Aorta (tissue), 5 donors: ENCODE results near the gene LIMCH1. TPM values are rescaled to one million over a fixed set of nuclear protein-coding genes. Genes with fewer than 3 reads are reported as not detected.
"Not testable (repeated sequence)": the region's sequence is repeated elsewhere in the genome, so short reads cannot be mapped to it uniquely, and the experiment has no call there.

Experiments
- ATAC-seq: fragments of 200-7000 bp; cut with Tn5 transposase; one replicate; pipeline ENCODE4 v1.9.1; 2022; ENCODE audit warnings: moderate library complexity; ENCODE audit not compliant: low FRiP score
- DNase-seq, 2 donors: peaks; one replicate each; pipeline ENCODE4 v3.0.0-alpha.2; 2020
- H3K27ac ChIP-seq, 2 donors: one replicate each; pipeline ENCODE4 v1.5.1; 2013; ENCODE audit warnings: low read length in 2 of 2, mild to moderate bottlenecking in 2 of 2, moderate library complexity in 2 of 2, control low read depth in 1 of 2, inconsistent platforms in 1 of 2, low read depth in 1 of 2
- H3K27me3 ChIP-seq, 2 donors: one replicate each; pipeline ENCODE4 v1.6.1; 2013; ENCODE audit warnings: control low read depth in 1 of 2, low read length in 1 of 2, mild to moderate bottlenecking in 1 of 2, moderate library complexity in 1 of 2; ENCODE audit not compliant: insufficient read depth in 2 of 2, control insufficient read depth in 1 of 2
- H3K36me3 ChIP-seq, 2 donors: one replicate each; pipeline ENCODE4 v1.6.1; 2013; ENCODE audit warnings: control low read depth in 1 of 2, low read length in 1 of 2, mild to moderate bottlenecking in 1 of 2; ENCODE audit not compliant: insufficient read depth in 2 of 2, control insufficient read depth in 1 of 2
- H3K4me1 ChIP-seq, 2 donors: one replicate each; pipeline ENCODE4 v1.6.1; 2013; ENCODE audit warnings: low read length in 2 of 2, control low read depth in 1 of 2, mild to moderate bottlenecking in 1 of 2, moderate library complexity in 1 of 2; ENCODE audit not compliant: insufficient read depth in 2 of 2, control insufficient read depth in 1 of 2
- H3K4me3 ChIP-seq, 2 donors: one replicate each; pipeline ENCODE4 v1.5.1; 2013; ENCODE audit warnings: low read length in 2 of 2, control low read depth in 1 of 2, mild to moderate bottlenecking in 1 of 2
- H3K9me3 ChIP-seq: one replicate; pipeline ENCODE4 v1.6.1; 2013; ENCODE audit warnings: mild to moderate bottlenecking, low read length; ENCODE audit not compliant: control insufficient read depth
- WGBS, 2 donors: extraction: QIAGEN DNeasy Blood & Tissue Kit; methylation state at CpG; one replicate each; pipeline ENCODE4 v1.1.7; 2013; 5-methylcytosine and 5-hydroxymethylcytosine counted together
- intact Hi-C, 2 donors: fragments of 100-400 bp; cut with DNase I; formaldehyde crosslinking; loops; one replicate each; pipeline versions ENCODE4 v1.14.2 to v1.15.0; 2022
- polyA plus RNA-seq, 2 donors: library from polyadenylated mRNA; stranded (reverse); fragments of 200-250 nt; gene quantifications; one replicate each; pipeline ENCODE4 v1.2.3, GENCODE V29; 2013
- total RNA-seq, 2 donors: library from RNA; stranded (reverse); fragmentation: NEBNext Ultra II Directional; extraction: Animal tissue kit (Norgen Biotek cat#: 25700); gene quantifications; one replicate each; pipeline ENCODE4 v1.2.1, GENCODE V29; 2021
- donor health status: healthy with polysubstance abuse.
- donor health status: Bipolar disorder and iron deficiency.
- donor health status: DM: no; HTN: no; CAD: no.
- donor health status: DM: no; HTN: no; CAD: no.
- donor health status: DM: yes; HTN: yes; CAD: no.

LIMCH1 gene
- total and polyA plus RNA-seq, 4 donors: 31.7 to 191 (median 109) TPM

- peaks cover 5 to 10% of the 10 kb centered on the region in 2 donors for H3K4me1 ChIP-seq
- ATAC-seq (no peak), DNase-seq (no peak)
- no peaks in the 10 kb centered on the region for H3K9me3 ChIP-seq
- WGBS, 2 donors: 8 to 9% methylated on average over 3 of the region's 3 CpGs
- H3K27ac ChIP-seq: peak overlapping the region; percentile 24 to 76
- H3K36me3 ChIP-seq: peaks cover 3 to 7% of the 10 kb centered on the region in 2 donors
- intact Hi-C loops: no loop called here
- H3K4me3 ChIP-seq: no peak overlapping the region
- H3K27me3 ChIP-seq: no peaks in the 10 kb centered on the region
Observed at GRCh38 chr4:41631523-41631922, 93.6 kb downstream of the LIMCH1 start.

- intact Hi-C loops: no loop called here
- H3K27me3 ChIP-seq: no peaks in the 10 kb centered on the region
- H3K4me3 ChIP-seq: no peak overlapping the region
- no peaks in the 10 kb centered on the region for H3K9me3 ChIP-seq
- peaks cover 3 to 7% of the 10 kb centered on the region in 2 donors for H3K36me3 ChIP-seq
- DNase-seq (no peak), ATAC-seq (no peak)
- H3K4me1 ChIP-seq: peaks cover 4 to 7% of the 10 kb centered on the region in 2 donors
- no peak overlapping the region for H3K27ac ChIP-seq
- WGBS, 2 donors: 57 to 60% methylated on average over 11 of the region's 11 CpGs
Observed at GRCh38 chr4:41632481-41633073, 94.6 kb downstream of the LIMCH1 start.

- ATAC-seq: no peak
- H3K27me3 ChIP-seq: no peaks in the 10 kb centered on the region
- no peak overlapping the region for H3K4me3 ChIP-seq
- H3K36me3 ChIP-seq: peaks cover 3 to 7% of the 10 kb centered on the region in 2 donors
- no peaks in the 10 kb centered on the region for H3K9me3 ChIP-seq
- DNase-seq: no peak
- no peak overlapping the region for H3K27ac ChIP-seq
- 86 to 88% methylated on average over 4 of the region's 4 CpGs for WGBS, 2 donors
- intact Hi-C loops: no loop called here
- H3K4me1 ChIP-seq: peaks cover 4 to 7% of the 10 kb centered on the region in 2 donors
Observed at GRCh38 chr4:41633321-41633720, 95.4 kb downstream of the LIMCH1 start.

GRCh38 chr4:41635441-41635840 is 97.5 kb downstream of the LIMCH1 start:
- ATAC-seq: no peak
- peaks cover 4 to 7% of the 10 kb centered on the region in 2 donors for H3K4me1 ChIP-seq
- WGBS, 2 donors: 96% methylated on average over 3 of the region's 3 CpGs
- no peaks in the 10 kb centered on the region for H3K9me3 ChIP-seq
- H3K4me3 ChIP-seq: no peak overlapping the region
- intact Hi-C loops: no loop called here
- peaks cover 3 to 7% of the 10 kb centered on the region in 2 donors for H3K36me3 ChIP-seq
- H3K27ac ChIP-seq: no peak overlapping the region
- no peaks in the 10 kb centered on the region for H3K27me3 ChIP-seq
- no peak for DNase-seq

GRCh38 chr4:41638203-41638602 is 100.2 kb downstream of the LIMCH1 start:
- ATAC-seq (no peak), DNase-seq (no peak)
- no peaks in the 10 kb centered on the region for H3K9me3 ChIP-seq
- 96 to 97% methylated on average over 3 of the region's 3 CpGs for WGBS, 2 donors
- no peaks in the 10 kb centered on the region for H3K27me3 ChIP-seq
- H3K36me3 ChIP-seq: peaks cover 3 to 7% of the 10 kb centered on the region in 2 donors
- no peak overlapping the region for H3K27ac ChIP-seq
- intact Hi-C loops: no loop called here
- peaks cover 2 to 3% of the 10 kb centered on the region in 2 donors for H3K4me1 ChIP-seq
- H3K4me3 ChIP-seq: no peak overlapping the region

- H3K27me3 ChIP-seq: no peaks in the 10 kb centered on the region
- intact Hi-C loops: no loop called here
- DNase-seq (no peak), ATAC-seq (no peak)
- no peak overlapping the region for H3K27ac ChIP-seq
- no peak overlapping the region for H3K4me3 ChIP-seq
- WGBS, 2 donors: 35 to 53% methylated on average over 4 of the region's 4 CpGs
- H3K4me1 ChIP-seq: peaks cover 2 to 3% of the 10 kb centered on the region in 2 donors
- peaks cover 3 to 6% of the 10 kb centered on the region in 2 donors for H3K36me3 ChIP-seq
- no peaks in the 10 kb centered on the region for H3K9me3 ChIP-seq
Observed at GRCh38 chr4:41638866-41639265, 100.9 kb downstream of the LIMCH1 start.

GRCh38 chr4:41639291-41639690 is 101.3 kb downstream of the LIMCH1 start:
- DNase-seq (no peak), ATAC-seq (no peak)
- no peak overlapping the region for H3K4me3 ChIP-seq
- no peaks in the 10 kb centered on the region for H3K9me3 ChIP-seq
- H3K4me1 ChIP-seq: peaks cover 2 to 3% of the 10 kb centered on the region in 2 donors
- no peak overlapping the region for H3K27ac ChIP-seq
- H3K36me3 ChIP-seq: peaks cover 3 to 6% of the 10 kb centered on the region in 2 donors
- WGBS, 2 donors: 59 to 60% methylated on average over 1 of the region's 1 CpG
- intact Hi-C loops: no loop called here
- H3K27me3 ChIP-seq: no peaks in the 10 kb centered on the region

GRCh38 chr4:41640906-41641305 is 102.9 kb downstream of the LIMCH1 start:
- Histone ChIP-seq H3K27ac (no peak overlapping the region), H3K36me3 (no peaks in the 10 kb centered on the region), H3K27me3 (no peaks in the 10 kb centered on the region), H3K4me3 (no peak overlapping the region), H3K4me1 (peaks cover 2 to 3% of the 10 kb centered on the region in 2 donors), H3K9me3 (no peaks in the 10 kb centered on the region)
- intact Hi-C loops: loop anchor here (5.0 kb wide), 3 partner anchors 99 to 299 kb away; no protein-coding TSS in a partner anchor
- no peak for DNase-seq
- no peak for ATAC-seq
- 71 to 80% methylated on average over 6 of the region's 6 CpGs for WGBS, 2 donors

GRCh38 chr4:41642746-41643145 is 104.8 kb downstream of the LIMCH1 start:
- not testable (repeated sequence) for ATAC-seq, H3K27me3 ChIP-seq, H3K36me3 ChIP-seq, H3K9me3 ChIP-seq, H3K4me1 ChIP-seq, H3K4me3 ChIP-seq, DNase-seq
- WGBS, 2 donors: 96 to 98% methylated on average over 1 of the region's 1 CpG
- intact Hi-C loops: loop anchor here (5.0 kb wide), 3 partner anchors 100 to 300 kb away; no protein-coding TSS in a partner anchor
- peak overlapping the region in 1 of 2 donors; percentile 3 for H3K27ac ChIP-seq
